Endodermal cell (in vitro differentiated cells): Measurements from ENCODE around the gene DENND5A. TPM values are rescaled to one million over a fixed set of nuclear protein-coding genes. Genes with fewer than 3 reads are reported as not detected.
"Not testable (repeated sequence)": the region's sequence is repeated elsewhere in the genome, so short reads cannot be mapped to it uniquely, and the experiment has no call there.

Experiments
- DNase-seq: peaks from one replicate; pipeline ENCODE4 v3.0.0-alpha.2; 2017
- H3K27ac ChIP-seq: 2 replicates; pipeline ENCODE4 v1.5.1; 2013; ENCODE audit warnings: mild to moderate bottlenecking, low read depth, low read length, moderate library complexity
- H3K27me3 ChIP-seq: 2 replicates; pipeline ENCODE4 v1.6.1; 2013; ENCODE audit warnings: mild to moderate bottlenecking, low read length, moderate library complexity; ENCODE audit not compliant: insufficient read depth, control insufficient read depth, poor library complexity, severe bottlenecking
- H3K36me3 ChIP-seq: 2 replicates; pipeline ENCODE4 v1.7.0; 2013; ENCODE audit warnings: mild to moderate bottlenecking, low read length, moderate library complexity; ENCODE audit not compliant: control insufficient read depth, insufficient read depth
- H3K4me1 ChIP-seq: one replicate; pipeline ENCODE4 v1.7.0; 2013; ENCODE audit warnings: low read length; ENCODE audit not compliant: control insufficient read depth, insufficient read depth
- H3K4me3 ChIP-seq: 2 replicates; pipeline ENCODE4 v1.5.1; 2013; ENCODE audit warnings: mild to moderate bottlenecking, low read length, moderate library complexity
- H3K9ac ChIP-seq: 2 replicates; pipeline ENCODE4 v1.6.1; 2013; ENCODE audit warnings: mild to moderate bottlenecking, low read length, moderate library complexity; ENCODE audit not compliant: poor library complexity, severe bottlenecking; ENCODE audit errors: extremely low read depth
- H3K9me3 ChIP-seq: 2 replicates; pipeline ENCODE4 v1.6.1; 2013; ENCODE audit warnings: mild to moderate bottlenecking, low read length, moderate library complexity; ENCODE audit not compliant: control insufficient read depth
- H3K27ac Mint-ChIP-seq: 2 replicates; pipeline ENCODE4 v1.8.0; 2020; ENCODE audit warnings: mixed read lengths
- H3K27me3 Mint-ChIP-seq: 2 replicates; pipeline ENCODE4 v1.8.0; 2021; ENCODE audit warnings: mild to moderate bottlenecking, mixed read lengths; ENCODE audit not compliant: insufficient read depth
- H3K36me3 Mint-ChIP-seq: 2 replicates; pipeline ENCODE4 v1.8.0; 2020; ENCODE audit warnings: low read depth, mixed read lengths
- H3K4me1 Mint-ChIP-seq: 2 replicates; pipeline ENCODE4 v1.8.0; 2020; ENCODE audit warnings: mixed read lengths
- H3K4me3 Mint-ChIP-seq: 2 replicates; pipeline ENCODE4 v1.8.0; 2020; ENCODE audit warnings: mild to moderate bottlenecking, moderate library complexity, mixed read lengths
- H3K9me3 Mint-ChIP-seq: 2 replicates; pipeline ENCODE4 v1.8.0; 2020; ENCODE audit warnings: mild to moderate bottlenecking, mixed read lengths
- WGBS, 2 experiments: methylation state at CpG; one replicate each; pipeline versions ENCODE4 v1.1.5 to v1.1.7; 2013; ENCODE audit warnings: missing lambda C conversion rate in 2 of 2, mixed read lengths in 1 of 2; ENCODE audit not compliant: insufficient coverage in 1 of 2, insufficient read length in 1 of 2; 5-methylcytosine and 5-hydroxymethylcytosine counted together
- total RNA-seq, 2 donors: library from RNA; stranded (reverse); fragmentation: NEBNext Ultra II Directional in 1 of 2; extraction: Animal tissue kit (Norgen Biotek cat#: 25700) in 1 of 2; gene quantifications; 2 replicates in 1 of 2; 3 replicates in 1 of 2; pipeline ENCODE4 v1.2.1, GENCODE V29; 2021
- TF ChIP-seq, protein P1 (sequence below): fragments of 200-600 bp; sonication (generic); conservative IDR thresholded peaks from 2 replicates; pipeline ENCODE4 v1.5.0; 2021; ENCODE audit warnings: antibody characterized with exemption, mild to moderate bottlenecking

DENND5A gene
- total RNA-seq, 2 donors from 2014 or later: 119 to 171 TPM

DNA sequence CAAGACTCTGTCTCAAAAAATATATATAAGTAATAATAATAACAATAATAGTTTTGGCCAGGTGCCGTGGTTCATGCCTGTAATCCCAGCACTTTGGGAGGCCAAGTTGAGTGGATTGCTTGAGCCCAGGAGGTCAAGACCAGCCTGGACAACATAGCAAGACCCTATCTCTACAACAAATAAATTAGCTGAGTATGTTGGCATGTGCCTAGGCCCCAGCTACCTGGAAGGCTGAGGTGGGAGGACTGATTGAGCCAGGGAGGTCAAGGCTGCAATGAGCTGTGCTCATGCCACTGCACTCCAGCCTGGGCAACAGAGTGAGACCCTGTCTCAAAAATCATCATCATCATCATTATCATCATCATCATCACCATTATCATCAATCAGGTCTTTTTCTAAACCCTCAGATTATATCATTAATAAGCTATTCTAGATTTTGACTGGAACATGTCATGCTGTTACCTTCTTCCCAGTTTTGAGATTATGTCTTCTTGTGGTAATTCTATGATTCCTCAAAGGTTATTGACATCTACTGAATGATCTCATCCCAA is 39.3 kb downstream of the DENND5A start:
- DNase-seq: peak; percentile 1
- Mint-ChIP-seq H3K9me3 (no peaks in the 10 kb centered on the region), H3K27me3 (peaks cover 3% of the 10 kb centered on the region), H3K4me3 (no peak overlapping the region), H3K36me3 (peaks cover 5% of the 10 kb centered on the region), H3K27ac (no peak overlapping the region), H3K4me1 (peaks cover 22% of the 10 kb centered on the region)
- Histone ChIP-seq H3K27me3 (no peaks in the 10 kb centered on the region), H3K9ac (no peak overlapping the region), H3K4me3 (no peak overlapping the region), H3K36me3 (no peaks in the 10 kb centered on the region), H3K9me3 (no peaks in the 10 kb centered on the region), H3K27ac (no peak overlapping the region), H3K4me1 (peaks cover 9% of the 10 kb centered on the region)
- 100% methylated on average over 1 of the region's 1 CpG; no CpG with 5 or more reads in 1 of the 2 experiments for WGBS, 2 experiments
- TF ChIP-seq, protein P1, sequence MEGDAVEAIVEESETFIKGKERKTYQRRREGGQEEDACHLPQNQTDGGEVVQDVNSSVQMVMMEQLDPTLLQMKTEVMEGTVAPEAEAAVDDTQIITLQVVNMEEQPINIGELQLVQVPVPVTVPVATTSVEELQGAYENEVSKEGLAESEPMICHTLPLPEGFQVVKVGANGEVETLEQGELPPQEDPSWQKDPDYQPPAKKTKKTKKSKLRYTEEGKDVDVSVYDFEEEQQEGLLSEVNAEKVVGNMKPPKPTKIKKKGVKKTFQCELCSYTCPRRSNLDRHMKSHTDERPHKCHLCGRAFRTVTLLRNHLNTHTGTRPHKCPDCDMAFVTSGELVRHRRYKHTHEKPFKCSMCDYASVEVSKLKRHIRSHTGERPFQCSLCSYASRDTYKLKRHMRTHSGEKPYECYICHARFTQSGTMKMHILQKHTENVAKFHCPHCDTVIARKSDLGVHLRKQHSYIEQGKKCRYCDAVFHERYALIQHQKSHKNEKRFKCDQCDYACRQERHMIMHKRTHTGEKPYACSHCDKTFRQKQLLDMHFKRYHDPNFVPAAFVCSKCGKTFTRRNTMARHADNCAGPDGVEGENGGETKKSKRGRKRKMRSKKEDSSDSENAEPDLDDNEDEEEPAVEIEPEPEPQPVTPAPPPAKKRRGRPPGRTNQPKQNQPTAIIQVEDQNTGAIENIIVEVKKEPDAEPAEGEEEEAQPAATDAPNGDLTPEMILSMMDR: no peak

DNA sequence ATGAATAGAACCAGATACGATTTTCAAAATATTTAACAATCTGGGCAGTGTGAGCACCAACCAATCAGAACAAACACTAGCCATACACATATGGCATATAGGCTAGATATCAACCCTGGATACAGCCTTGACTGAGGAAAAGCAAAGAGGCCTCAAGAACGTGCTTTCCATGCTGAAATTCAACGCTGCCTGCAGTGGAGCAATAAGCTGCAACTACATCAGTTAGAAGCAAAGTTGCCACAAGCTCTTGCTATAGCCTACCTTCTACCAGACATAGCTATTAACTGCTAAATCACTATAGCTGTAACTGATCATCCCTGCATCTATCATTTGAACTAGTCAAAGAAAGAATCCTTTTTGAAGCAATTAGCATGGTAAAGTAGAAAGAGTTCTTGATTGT is 42.5 kb downstream of the DENND5A start:
- Mint-ChIP-seq H3K36me3 (peaks cover 4% of the 10 kb centered on the region), H3K9me3 (no peaks in the 10 kb centered on the region), H3K4me3 (no peak overlapping the region), H3K27ac (no peak overlapping the region), H3K4me1 (peaks cover 2% of the 10 kb centered on the region), H3K27me3 (no peaks in the 10 kb centered on the region)
- Histone ChIP-seq H3K9ac (no peak overlapping the region), H3K36me3 (no peaks in the 10 kb centered on the region), H3K27me3 (no peaks in the 10 kb centered on the region), H3K27ac (peak overlapping the region; percentile 58), H3K9me3 (no peaks in the 10 kb centered on the region), H3K4me3 (no peak overlapping the region), H3K4me1 (no peaks in the 10 kb centered on the region)
- 88 to 93% methylated on average over 3 of the region's 3 CpGs for WGBS, 2 experiments
- TF ChIP-seq, protein P1: no peak
- DNase-seq: peak; percentile 10

DNA sequence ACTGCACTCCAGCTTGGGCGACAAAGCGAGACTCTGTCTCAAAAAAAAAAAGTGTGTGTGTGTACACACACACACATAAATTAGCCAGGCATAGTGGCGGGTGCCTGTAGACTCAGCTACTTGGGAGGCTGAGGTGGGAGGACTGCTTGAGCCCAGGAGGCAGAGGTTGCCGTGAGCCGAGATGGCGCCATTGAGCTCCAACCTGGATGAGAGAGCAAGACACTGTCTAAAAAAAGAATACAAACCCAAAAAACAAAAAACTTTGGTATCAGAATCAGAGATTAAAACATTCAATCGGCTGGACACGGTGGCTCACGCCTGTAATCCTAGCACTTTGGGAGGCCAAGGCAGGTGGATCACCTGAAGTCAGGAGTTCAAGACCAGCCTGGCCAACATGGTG is 44.3 kb downstream of the DENND5A start:
- not testable (repeated sequence) for H3K9ac ChIP-seq, H3K27ac ChIP-seq, H3K9me3 ChIP-seq, H3K36me3 ChIP-seq, H3K4me3 ChIP-seq, H3K9me3 Mint-ChIP-seq, H3K27ac Mint-ChIP-seq, H3K4me1 Mint-ChIP-seq, H3K27me3 ChIP-seq, H3K36me3 Mint-ChIP-seq, H3K4me3 Mint-ChIP-seq, H3K27me3 Mint-ChIP-seq, H3K4me1 ChIP-seq
- DNase-seq: peak; percentile 13
- 78 to 93% methylated on average over 3 to 7 of the region's 9 CpGs for WGBS, 2 experiments

DNA sequence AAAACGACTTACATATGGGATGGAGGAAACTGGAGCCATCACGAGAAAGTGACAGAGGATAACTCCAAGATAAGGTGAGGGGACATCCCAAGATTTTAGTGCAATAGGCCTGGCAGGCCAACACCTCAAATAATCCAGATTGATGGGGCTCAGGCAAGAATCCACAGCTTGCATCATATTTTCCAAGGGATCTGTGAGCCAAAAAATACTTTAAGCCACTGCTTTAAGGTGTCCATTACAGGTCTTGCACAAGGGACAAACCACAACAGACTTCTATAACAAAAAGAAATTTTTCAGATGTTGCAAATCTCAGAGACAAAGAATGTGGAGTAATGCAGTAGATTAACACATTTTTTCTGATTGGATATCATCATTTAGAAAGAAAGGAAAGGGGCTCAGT is 45.6 kb downstream of the DENND5A start:
- H3K4me3 Mint-ChIP-seq: no peak overlapping the region
- no peak overlapping the region for H3K27ac ChIP-seq
- H3K27me3 Mint-ChIP-seq: no peaks in the 10 kb centered on the region
- no peaks in the 10 kb centered on the region for H3K9me3 ChIP-seq
- H3K4me1 ChIP-seq: peaks cover 10% of the 10 kb centered on the region
- peak; percentile 8 for DNase-seq
- TF ChIP-seq, protein P1: no peak
- peaks cover 9% of the 10 kb centered on the region for H3K4me1 Mint-ChIP-seq
- peaks cover 2% of the 10 kb centered on the region for H3K36me3 Mint-ChIP-seq
- H3K9me3 Mint-ChIP-seq: no peaks in the 10 kb centered on the region
- H3K9ac ChIP-seq: no peak overlapping the region
- no peak overlapping the region for H3K4me3 ChIP-seq
- H3K36me3 ChIP-seq: no peaks in the 10 kb centered on the region
- WGBS, 2 experiments: 88 to 100% methylated on average over 2 of the region's 2 CpGs
- peak overlapping the region; percentile 14 for H3K27ac Mint-ChIP-seq
- H3K27me3 ChIP-seq: no peaks in the 10 kb centered on the region
